ENCODE data around the gene WDTC1. TPM values are rescaled to one million over a fixed set of nuclear protein-coding genes. Genes with fewer than 3 reads are reported as not detected.

Gene WDTC1
- total and polyA plus RNA-seq, 9 of the 15 experiments (the other 6 are each of a cell fraction or from before 2014, with no cell fraction given) = 0.18 to 32.3 (median 8.8) TPM

GRCh38 chr1:27321813-27322568 is 87.6 kb downstream of the WDTC1 start, which contains the start of gene TMEM222:
TMEM222 (plus strand) TSS chr1:27322163; CDS start chr1:27322198, 35 bp downstream.
- peak within 1 kb of the TSS; percentile 99 for H3K4me2 ChIP-seq (ENCODE audit: insufficient read depth, low read length)
- H3K36me3 ChIP-seq (ENCODE audit: control insufficient read depth, insufficient read depth, low read length) = peaks cover 38% of the 10 kb centered on the region
- DNase-seq (ENCODE audit: extremely low read depth in 1 of 4, low spot score in 3 of 4) = peak; percentile 98 to 99 (median 98)
- intact Hi-C loops (cut with micrococcal nuclease) (no loop called here), in situ Hi-C loops (cut with MboI) (no loop called here)
- H3K27me3 ChIP-seq (ENCODE audit: control insufficient read depth in 2 of 2, insufficient read depth in 2 of 2, low read length in 2 of 2) = no peaks in the 10 kb centered on the region
- 1% methylated on average over 45 of the region's 67 CpGs for WGBS (ENCODE audit: insufficient coverage, low coverage, missing lambda C conversion rate)
- peak; percentile 98 for ATAC-seq
- no peaks in the 10 kb centered on the region; the same call in 1 of the 2 replicates for H4K20me1 ChIP-seq (replicated peaks; ENCODE audit: control insufficient read depth, insufficient read depth, low read length)
- H3K9ac ChIP-seq (ENCODE audit: insufficient read depth in 1 of 2, low read depth in 2 of 2, low read length in 2 of 2) = peak within 1 kb of the TSS; percentile 95 to 97
- H3K9me3 ChIP-seq (replicated peaks; ENCODE audit: control insufficient read depth, insufficient read depth, low read depth, low read length) = no peaks in the 10 kb centered on the region
- H3K9me1 ChIP-seq (ENCODE audit: control insufficient read depth, insufficient read depth, low read length) = no peaks in the 10 kb centered on the region
- H3K4me1 ChIP-seq (replicated peaks in 1 of 2; ENCODE audit: control insufficient read depth in 2 of 2, insufficient read depth in 2 of 2, low read length in 2 of 2) = peaks cover 12 to 13% of the 10 kb centered on the region in 2 experiments
- peak within 1 kb of the TSS; percentile 100 for H2AFZ ChIP-seq (ENCODE audit: low read depth, low read length)
- H3K79me2 ChIP-seq (ENCODE audit: control insufficient read depth, insufficient read depth, low read length) = peaks cover 49% of the 10 kb centered on the region
- no TSS peak for BruUV-seq (replicated peaks)
- H3K27ac ChIP-seq (ENCODE audit: extremely low read depth, low read depth, low read length) = peak within 1 kb of the TSS; percentile 93
- POLR2A ChIA-PET = interaction anchor here (0.5 to 3.1 kb wide), 6 partner anchors 11 to 168 kb away, joined by 3 to 23 read pairs (median 6); partner anchors contain the start of genes MAP3K6 and SLC9A1
- CTCF ChIA-PET (ENCODE audit: low intra/inter-chr PET ratio) = interaction anchor here (0.6 kb wide), 2 partner anchors 44 to 273 kb away, joined by 4 to 5 read pairs; no protein-coding TSS in a partner anchor
- peak; percentile 69 for FAIRE-seq
- H3K4me3 ChIP-seq = peak within 1 kb of the TSS; percentile 79
- TF ChIP-seq RAD51 (IDR thresholded peaks at IDR 0.05; ENCODE audit: borderline replicate concordance, low read depth) (peak; percentile 57; the same call in 1 of the 2 replicates), AFF1 (IDR thresholded peaks at IDR 0.05; ENCODE audit: low read depth in 1 of 2, partially characterized antibody in 2 of 2) (peak in 1 of 2 experiments; percentile 72), CBFA2T3 (IDR thresholded peaks at IDR 0.05) (no peak), WHSC1 (IDR thresholded peaks at IDR 0.05; ENCODE audit: low read length) (no peak), HMG20A (CRISPR knock-in tag; conservative IDR thresholded peaks at IDR 0.05) (no peak), MEIS2 (IDR thresholded peaks at IDR 0.05; ENCODE audit: partially characterized antibody) (peak; percentile 24), ZNF232 (CRISPR knock-in tag; IDR thresholded peaks at IDR 0.05) (peak; percentile 95), JUND (IDR thresholded peaks at IDR 0.05; ENCODE audit: borderline replicate concordance, low read depth, low read length) (peak; percentile 92), JUND (tag; IDR thresholded peaks at IDR 0.05; ENCODE audit: borderline replicate concordance, low read depth, low read length) (peak; percentile 77; the same call in 1 of the 3 replicates), GTF2F1 (IDR thresholded peaks at IDR 0.05; ENCODE audit: low read depth, low read length) (no peak), POLR2H (tag; IDR thresholded peaks at IDR 0.05; ENCODE audit: low read depth) (peak; percentile 77), TBP (optimal IDR thresholded peaks at IDR 0.05; ENCODE audit: low read depth, low read length) (peak; percentile 75), MCM7 (IDR thresholded peaks at IDR 0.05) (no peak), CCNT2 (IDR thresholded peaks at IDR 0.05; ENCODE audit: borderline replicate concordance, extremely low read depth, insufficient read length, low read depth, low read length) (peak; percentile 92), TEAD2 (tag; IDR thresholded peaks at IDR 0.05) (no peak), ZNF395 (CRISPR knock-in tag; IDR thresholded peaks at IDR 0.05) (peak; percentile 84), SRSF3 (IDR thresholded peaks at IDR 0.05; ENCODE audit: insufficient read depth, low read length) (0 out of 2 replicates have a peak, but pooled peaks have one; percentile 84)

All from K562 (cell line).